SU-DHL-6 (cell line): ENCODE measurements around the gene SYTL2.
"Not testable (repeated sequence)": the region's sequence is repeated elsewhere in the genome, so short reads cannot be mapped to it uniquely, and the experiment has no call there.

Experiments
- EZH2phosphoT487 ChIP-seq: fragments of 200-600 bp; sonication (generic), shearing (Covaris generic); conservative IDR thresholded peaks from 2 replicates; pipeline ENCODE4 v1.6.1; 2018; ENCODE audit warnings: mild to moderate bottlenecking, antibody characterized with exemption, low read length, moderate library complexity, mixed read lengths
- TF ChIP-seq, protein P1 (sequence below): fragments of 200-600 bp; sonication (generic); IDR thresholded peaks from one replicate; pipeline ENCODE4 v1.5.1; 2017; ENCODE audit warnings: antibody characterized with exemption, mild to moderate bottlenecking, low read length, moderate library complexity; ENCODE audit not compliant: insufficient read depth, poor library complexity, severe bottlenecking

DNA sequence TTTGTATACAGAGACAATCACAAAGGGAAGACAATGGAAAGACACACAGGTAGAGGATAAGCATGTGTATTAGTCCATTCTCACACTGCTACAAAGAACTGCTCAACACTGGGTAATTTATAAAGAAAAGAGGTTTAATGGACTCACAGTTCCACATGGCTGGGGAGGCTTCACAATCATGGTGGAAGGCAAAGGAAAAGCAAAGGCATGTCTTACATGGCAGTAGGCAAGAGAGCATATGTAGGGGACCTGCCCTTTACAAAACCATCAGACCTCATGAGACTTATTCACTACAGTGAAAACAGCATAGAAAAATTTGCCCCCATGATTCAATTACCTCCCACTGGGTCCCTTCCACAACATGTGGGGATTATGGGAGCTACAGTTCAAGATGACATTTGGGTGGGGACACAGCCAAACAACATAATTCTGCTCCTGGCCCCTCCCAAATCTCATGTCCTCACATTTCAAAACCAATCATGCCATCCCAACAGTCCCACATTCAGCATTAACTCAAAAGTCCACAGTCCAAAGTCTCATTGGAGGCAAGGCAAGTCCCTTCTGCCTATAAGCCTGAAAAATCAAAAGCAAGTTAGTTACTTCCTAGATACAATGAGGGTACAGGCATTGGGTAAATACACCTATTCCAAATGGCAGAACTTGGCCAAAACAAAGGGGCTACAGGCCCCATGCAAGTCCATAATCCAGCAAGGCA, 139.8 kb downstream of the SYTL2 start:
- TF ChIP-seq, protein P1, sequence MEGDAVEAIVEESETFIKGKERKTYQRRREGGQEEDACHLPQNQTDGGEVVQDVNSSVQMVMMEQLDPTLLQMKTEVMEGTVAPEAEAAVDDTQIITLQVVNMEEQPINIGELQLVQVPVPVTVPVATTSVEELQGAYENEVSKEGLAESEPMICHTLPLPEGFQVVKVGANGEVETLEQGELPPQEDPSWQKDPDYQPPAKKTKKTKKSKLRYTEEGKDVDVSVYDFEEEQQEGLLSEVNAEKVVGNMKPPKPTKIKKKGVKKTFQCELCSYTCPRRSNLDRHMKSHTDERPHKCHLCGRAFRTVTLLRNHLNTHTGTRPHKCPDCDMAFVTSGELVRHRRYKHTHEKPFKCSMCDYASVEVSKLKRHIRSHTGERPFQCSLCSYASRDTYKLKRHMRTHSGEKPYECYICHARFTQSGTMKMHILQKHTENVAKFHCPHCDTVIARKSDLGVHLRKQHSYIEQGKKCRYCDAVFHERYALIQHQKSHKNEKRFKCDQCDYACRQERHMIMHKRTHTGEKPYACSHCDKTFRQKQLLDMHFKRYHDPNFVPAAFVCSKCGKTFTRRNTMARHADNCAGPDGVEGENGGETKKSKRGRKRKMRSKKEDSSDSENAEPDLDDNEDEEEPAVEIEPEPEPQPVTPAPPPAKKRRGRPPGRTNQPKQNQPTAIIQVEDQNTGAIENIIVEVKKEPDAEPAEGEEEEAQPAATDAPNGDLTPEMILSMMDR: not testable (repeated sequence)
- not testable (repeated sequence) for TF ChIP-seq EZH2phosphoT487
